Measurements from ENCODE around the gene GLP1R.

Gene GLP1R

GRCh38 chr6:39048481-39049399 is at the start of gene GLP1R:
Gene GLP1R, plus strand, starts transcription at chr6:39048781. Its CDS starts 60 bp downstream, at chr6:39048841.
- no peak for DNase-seq

- no peak for DNase-seq
Observed at GRCh38 chr6:39003072-39003471, 45.5 kb upstream of the GLP1R start.

- DNase-seq = no peak
Observed at GRCh38 chr6:39003492-39003891, 45.1 kb upstream of the GLP1R start.

- DNase-seq = no peak
Observed at GRCh38 chr6:39004801-39005200, 43.8 kb upstream of the GLP1R start.

- DNase-seq = no peak
Observed at GRCh38 chr6:39005774-39006173, 42.8 kb upstream of the GLP1R start.

- DNase-seq = no peak
Observed at GRCh38 chr6:39007575-39007974, 41.0 kb upstream of the GLP1R start.

- no peak for DNase-seq
Observed at GRCh38 chr6:39008737-39009136, 39.8 kb upstream of the GLP1R start.

GRCh38 chr6:39009476-39009875 is 39.1 kb upstream of the GLP1R start:
- DNase-seq = no peak

GRCh38 chr6:39016839-39017546 is 31.6 kb upstream of the GLP1R start:
- DNase-seq = no peak

- no peak for DNase-seq
Observed at GRCh38 chr6:39017547-39017880, 31.1 kb upstream of the GLP1R start.

GRCh38 chr6:39018103-39018502 is 30.5 kb upstream of the GLP1R start:
- no peak for DNase-seq

- DNase-seq = no peak
Observed at GRCh38 chr6:39020136-39020535, 28.4 kb upstream of the GLP1R start.

GRCh38 chr6:39021041-39021440 is 27.5 kb upstream of the GLP1R start:
- no peak for DNase-seq

- DNase-seq = no peak
Observed at GRCh38 chr6:39021779-39022178, 26.8 kb upstream of the GLP1R start.

GRCh38 chr6:39026175-39026574 is 22.4 kb upstream of the GLP1R start:
- no peak for DNase-seq

GRCh38 chr6:39029156-39030011 is 19.2 kb upstream of the GLP1R start:
- DNase-seq = no peak

GRCh38 chr6:39035681-39036080 is 12.9 kb upstream of the GLP1R start:
- no peak for DNase-seq

GRCh38 chr6:39037082-39037508 is 11.5 kb upstream of the GLP1R start:
- DNase-seq = no peak

GRCh38 chr6:39037707-39038106 is 10.9 kb upstream of the GLP1R start:
- no peak for DNase-seq

GRCh38 chr6:39040080-39040673 is 8.4 kb upstream of the GLP1R start:
- no peak for DNase-seq

GRCh38 chr6:39041072-39041471 is 7.5 kb upstream of the GLP1R start:
- DNase-seq = no peak

- DNase-seq = no peak
Observed at GRCh38 chr6:39043776-39044175, 4.8 kb upstream of the GLP1R start.

GRCh38 chr6:39044181-39044580 is 4.4 kb upstream of the GLP1R start:
- DNase-seq = no peak
